ENCODE results near the gene NOD2. TPM values are rescaled to one million over a fixed set of nuclear protein-coding genes. Genes with fewer than 3 reads are reported as not detected.

Gene NOD2
- total RNA-seq, 4 donors from 2014 or later, result 33.8 to 66.2 (median 48.6) TPM

- peak in 1 of 2 donors; percentile 13 for DNase-seq (ENCODE audit: low spot score in 2 of 2)
- TF ChIP-seq POLR2AphosphoS5 (IDR thresholded peaks at IDR 0.05) (no peak), POLR2A (IDR thresholded peaks at IDR 0.05) (no peak), EP300 (IDR thresholded peaks at IDR 0.05) (no peak), CTCF (IDR thresholded peaks at IDR 0.05) (no peak)
- Histone ChIP-seq H3K27me3 (no peaks in the 10 kb centered on the region), H3K36me3 (no peaks in the 10 kb centered on the region), H3K4me3 (no peak overlapping the region), H3K27ac (no peak overlapping the region), H3K9me3 (no peaks in the 10 kb centered on the region), H3K4me1 (no peaks in the 10 kb centered on the region)
- WGBS, result 66% methylated on average over 3 of the region's 3 CpGs
Observed at GRCh38 chr16:50678531-50678930, 14.9 kb upstream of the NOD2 start.

GRCh38 chr16:50679266-50679665, 14.1 kb upstream of the NOD2 start:
- 97% methylated on average over 5 of the region's 14 CpGs for WGBS
- Histone ChIP-seq H3K27me3 (no peaks in the 10 kb centered on the region), H3K4me3 (no peak overlapping the region), H3K9me3 (no peaks in the 10 kb centered on the region), H3K27ac (no peak overlapping the region), H3K36me3 (no peaks in the 10 kb centered on the region), H3K4me1 (no peaks in the 10 kb centered on the region)
- DNase-seq (ENCODE audit: low spot score in 2 of 2), result peak in 1 of 2 donors; percentile 53
- no peak for TF ChIP-seq POLR2AphosphoS5 (IDR thresholded peaks at IDR 0.05)
- no peak for TF ChIP-seq CTCF (IDR thresholded peaks at IDR 0.05)

GRCh38 chr16:50679676-50680555, 13.5 kb upstream of the NOD2 start:
- no peaks in the 10 kb centered on the region for H3K36me3 ChIP-seq
- H3K9me3 ChIP-seq, result no peaks in the 10 kb centered on the region
- peaks cover 4% of the 10 kb centered on the region for H3K4me1 ChIP-seq
- H3K27ac ChIP-seq, result no peak overlapping the region
- TF ChIP-seq EP300 (IDR thresholded peaks at IDR 0.05), result no peak
- TF ChIP-seq POLR2AphosphoS5 (IDR thresholded peaks at IDR 0.05), result no peak
- TF ChIP-seq POLR2A (IDR thresholded peaks at IDR 0.05), result no peak
- no peak for TF ChIP-seq CTCF (IDR thresholded peaks at IDR 0.05)
- WGBS, result 79% methylated on average over 6 of the region's 6 CpGs
- no peaks in the 10 kb centered on the region for H3K27me3 ChIP-seq
- DNase-seq (ENCODE audit: low spot score in 2 of 2), result peak in 1 of 2 donors; percentile 39
- H3K4me3 ChIP-seq, result peak overlapping the region; percentile 30

- no peaks in the 10 kb centered on the region for H3K36me3 ChIP-seq
- H3K9me3 ChIP-seq, result no peaks in the 10 kb centered on the region
- H3K27ac ChIP-seq, result peak overlapping the region; percentile 7
- TF ChIP-seq POLR2A (IDR thresholded peaks at IDR 0.05) (no peak), CTCF (IDR thresholded peaks at IDR 0.05) (no peak), EP300 (IDR thresholded peaks at IDR 0.05) (no peak), POLR2AphosphoS5 (IDR thresholded peaks at IDR 0.05) (no peak)
- H3K4me3 ChIP-seq, result peak overlapping the region; percentile 30
- H3K4me1 ChIP-seq, result peaks cover 6% of the 10 kb centered on the region
- WGBS, result 100% methylated on average over 2 of the region's 3 CpGs
- peak in 1 of 2 donors; percentile 51 for DNase-seq (ENCODE audit: low spot score in 2 of 2)
- no peaks in the 10 kb centered on the region for H3K27me3 ChIP-seq
Observed at GRCh38 chr16:50680556-50680893, 12.9 kb upstream of the NOD2 start.

- 61% methylated on average over 13 of the region's 16 CpGs for WGBS
- no peaks in the 10 kb centered on the region for H3K27me3 ChIP-seq
- H3K27ac ChIP-seq, result peak within 1 kb of the TSS; percentile 7
- no peaks in the 10 kb centered on the region for H3K9me3 ChIP-seq
- H3K36me3 ChIP-seq, result no peaks in the 10 kb centered on the region
- peak within 1 kb of the TSS; percentile 30 for H3K4me3 ChIP-seq
- no peak for TF ChIP-seq POLR2AphosphoS5 (IDR thresholded peaks at IDR 0.05)
- TF ChIP-seq EP300 (IDR thresholded peaks at IDR 0.05), result no peak
- no peak for TF ChIP-seq CTCF (IDR thresholded peaks at IDR 0.05)
- TF ChIP-seq POLR2A (IDR thresholded peaks at IDR 0.05), result no peak
- peaks cover 6% of the 10 kb centered on the region for H3K4me1 ChIP-seq
- DNase-seq (ENCODE audit: low spot score in 2 of 2), result no peak
Observed at GRCh38 chr16:50681021-50681885, 12.2 kb upstream of the NOD2 start, which contains the start of gene SNX20. Gene SNX20 (minus strand): TSS chr16:50681312. CDS start chr16:50677526, 3,786 bp downstream.

Data from suprapubic skin (tissue), 4 donors.